NB4 (cell line): ENCODE data around the gene BAK1.

ENCODE experiments used
- DNase-seq: peaks from one replicate; pipeline ENCODE4 v3.0.0; 2010; ENCODE audit warnings: low read depth
- H3K4me3 ChIP-seq: one replicate; pipeline ENCODE4 v1.5.1; 2011; ENCODE audit warnings: mild to moderate bottlenecking, low read depth, low read length, moderate library complexity
- CTCF ChIP-seq: IDR thresholded peaks from one replicate; pipeline ENCODE4 v1.5.1; 2012; ENCODE audit warnings: low read depth, low read length
- MYC ChIP-seq: IDR thresholded peaks from 2 replicates; pipeline ENCODE4 v1.6.1; 2011; ENCODE audit warnings: low read depth, low read length
- POLR2A ChIP-seq: IDR thresholded peaks from 2 replicates; pipeline ENCODE4 v1.6.1; 2011; ENCODE audit warnings: mild to moderate bottlenecking; ENCODE audit not compliant: insufficient read length; ENCODE audit errors: extremely low read depth
- TF ChIP-seq, protein P1 (sequence below): IDR thresholded peaks from 2 replicates; pipeline ENCODE4 v1.6.1; 2011; ENCODE audit warnings: low read depth, low read length

Gene BAK1

DNA sequence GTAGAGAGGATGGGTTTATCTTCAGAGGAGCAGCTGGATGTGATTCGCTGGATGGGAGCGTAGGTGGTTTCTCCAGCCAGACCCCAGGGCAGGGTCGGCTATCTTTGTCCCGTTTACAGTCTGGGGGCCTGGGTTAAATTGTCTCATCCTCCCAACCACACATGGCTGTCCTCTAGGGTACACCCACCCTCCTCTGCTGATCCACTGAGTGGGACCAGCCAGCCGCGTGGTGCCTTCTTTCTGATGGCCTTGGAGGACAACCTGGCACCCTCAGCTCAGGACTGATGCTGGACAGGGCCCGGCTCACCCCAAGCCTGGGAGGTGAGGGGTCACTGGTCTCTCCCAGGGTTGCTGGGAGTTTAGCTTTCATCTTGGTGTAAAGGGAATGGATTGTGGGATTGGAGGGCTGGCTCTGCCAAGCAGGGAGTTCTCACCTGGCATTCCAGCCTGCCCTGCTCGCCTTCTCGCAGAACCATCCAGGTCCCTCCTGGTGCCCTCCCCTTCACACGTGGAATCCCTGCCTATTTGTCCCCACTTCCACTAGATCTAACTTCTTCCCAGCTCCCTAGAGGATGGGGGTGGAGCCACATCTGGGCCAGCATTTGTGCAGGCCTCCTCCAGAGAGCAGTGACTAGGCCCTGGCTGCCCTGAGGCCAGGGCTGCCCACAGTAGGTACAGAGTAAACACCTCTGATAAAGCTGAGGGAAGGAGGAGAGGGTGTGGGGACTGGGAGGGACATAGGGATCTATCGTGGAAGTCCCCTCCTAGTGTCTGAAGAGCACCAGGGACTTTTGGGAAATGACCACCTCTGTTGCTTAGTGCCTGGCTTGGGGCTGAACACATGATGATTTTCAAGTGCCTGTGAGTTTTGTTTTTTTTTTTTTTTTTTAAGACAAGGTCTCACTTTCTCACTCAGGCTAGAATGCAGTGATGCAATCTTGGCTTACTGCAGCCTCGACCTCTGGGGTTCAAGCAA, 42.7 kb upstream of the BAK1 start:
- no peak overlapping the region for H3K4me3 ChIP-seq
- no peak for DNase-seq
- TF ChIP-seq, protein P1, sequence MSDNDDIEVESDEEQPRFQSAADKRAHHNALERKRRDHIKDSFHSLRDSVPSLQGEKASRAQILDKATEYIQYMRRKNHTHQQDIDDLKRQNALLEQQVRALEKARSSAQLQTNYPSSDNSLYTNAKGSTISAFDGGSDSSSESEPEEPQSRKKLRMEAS, result no peak
- no peak for TF ChIP-seq MYC
- no peak for TF ChIP-seq CTCF
- no peak for TF ChIP-seq POLR2A

DNA sequence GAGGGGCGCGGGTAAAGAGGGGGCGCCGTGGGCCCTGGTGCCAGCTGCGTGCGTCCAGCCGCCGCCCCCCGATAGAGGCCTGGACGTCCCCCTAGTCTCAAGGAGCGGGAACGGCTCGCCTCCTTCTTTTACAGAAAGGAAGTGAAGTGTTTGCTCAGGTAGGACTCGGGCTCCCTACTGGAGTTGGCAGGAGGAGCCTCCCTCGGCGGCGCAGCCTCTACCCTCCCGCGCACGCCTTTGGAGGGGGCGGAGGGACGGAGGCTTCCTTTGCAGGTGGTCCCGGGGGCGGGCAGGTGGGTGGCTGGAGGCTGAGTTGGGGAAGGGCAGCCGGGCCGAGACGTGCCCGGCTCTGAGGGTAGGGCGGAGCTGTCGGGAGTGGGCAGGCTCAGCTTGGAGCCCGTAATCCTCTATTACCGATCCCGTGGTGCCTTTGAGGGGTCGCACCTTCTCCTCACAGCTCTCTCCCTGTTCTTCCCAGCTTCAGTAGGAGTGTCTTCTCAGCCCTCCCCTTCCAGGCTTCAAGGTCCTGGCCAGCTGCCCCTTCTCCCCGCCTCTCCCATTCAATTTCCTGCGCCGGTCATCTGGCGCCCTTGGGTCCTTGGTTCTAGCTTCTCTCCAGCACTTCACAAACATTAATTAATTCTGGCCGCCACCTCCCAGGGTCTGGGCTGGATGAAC, 41.8 kb upstream of the BAK1 start:
- peak; percentile 38 for DNase-seq
- no peak for TF ChIP-seq CTCF
- no peak for TF ChIP-seq POLR2A
- no peak for TF ChIP-seq MYC
- TF ChIP-seq, protein P1, result no peak
- peak overlapping the region; percentile 59 for H3K4me3 ChIP-seq

DNA sequence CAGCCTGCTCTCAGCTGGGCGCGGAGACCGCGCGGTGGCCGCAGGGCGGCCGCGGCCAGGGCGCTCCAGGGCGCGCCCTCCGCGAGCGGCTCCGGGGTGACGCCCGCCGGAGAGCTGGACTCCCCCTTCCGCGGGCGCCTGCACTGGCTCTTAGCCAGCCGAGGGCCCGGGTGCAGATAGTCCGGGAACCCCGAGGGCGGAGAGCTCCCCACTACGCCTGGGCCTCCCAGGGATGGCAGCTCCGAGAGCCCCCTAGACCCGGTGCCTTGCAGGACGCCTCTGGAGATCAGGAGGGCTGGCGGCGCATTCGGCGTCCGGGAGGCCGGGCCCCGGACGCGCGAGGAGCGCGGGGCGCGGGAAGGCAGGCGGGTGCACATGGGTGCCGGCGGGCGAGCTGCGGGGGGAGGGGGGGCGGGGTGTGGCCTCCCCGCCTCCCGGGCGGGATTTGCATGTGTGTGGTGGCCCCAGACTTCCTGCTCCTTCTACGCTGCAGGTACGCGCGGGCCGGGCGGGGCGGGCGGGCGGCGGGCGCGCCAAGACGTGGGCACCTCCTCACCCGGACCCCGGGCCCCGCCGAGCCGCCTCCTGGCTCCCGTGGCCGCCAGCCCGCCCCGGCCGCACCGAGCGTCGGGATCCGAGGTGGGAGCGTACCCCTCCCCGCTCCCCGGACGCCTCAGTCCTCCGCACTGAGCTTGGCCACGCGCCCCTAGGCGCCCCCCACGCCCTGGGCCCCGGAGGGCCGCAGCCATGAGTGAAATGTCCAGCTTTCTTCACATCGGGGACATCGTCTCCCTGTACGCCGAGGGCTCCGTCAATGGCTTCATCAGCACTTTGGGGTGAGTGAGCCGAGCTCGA, 41.0 kb upstream of the BAK1 start, which contains the start of gene ITPR3:
TSS of gene ITPR3 (plus strand) at position 467 of the 855 bp plus-strand sequence. CDS start at position 748, 281 bp downstream.
- DNase-seq, result peak; percentile 81
- H3K4me3 ChIP-seq, result peak within 1 kb of the TSS; percentile 72
- TF ChIP-seq, protein P1, result no peak
- TF ChIP-seq MYC (peak; percentile 3; the same call in 1 of the 2 replicates), CTCF (no peak), POLR2A (peak; percentile 12)

- DNase-seq, result peak; percentile 84
- TF ChIP-seq, protein P1, result no peak
- TF ChIP-seq CTCF (peak; percentile 11), MYC (no peak), POLR2A (no peak)
- peak overlapping the region; percentile 72 for H3K4me3 ChIP-seq
Measured at GRCh38 chr6:33620158-33620855, 40.2 kb upstream of the BAK1 start.
